Bronchial epithelial cell (primary cell): ENCODE measurements around the gene FXYD1. TPM values are rescaled to one million over a fixed set of nuclear protein-coding genes. Genes with fewer than 3 reads are reported as not detected.
"Not testable (repeated sequence)": the region's sequence is repeated elsewhere in the genome, so short reads cannot be mapped to it uniquely, and the experiment has no call there.

Experiments
- DNase-seq: peaks from one replicate; pipeline ENCODE4 v3.0.0-alpha.2; 2010; ENCODE audit warnings: low read depth
- FAIRE-seq: peaks from 2 replicates; lab custom pipeline; 2011; peaks lifted over from hg19 to GRCh38; lab: Jason Lieb, UNC
- H3K27me3 ChIP-seq: 2 replicates; pipeline ENCODE4 v1.5.1; 2011; ENCODE audit warnings: low read length; ENCODE audit not compliant: control insufficient read depth, insufficient read depth
- H3K36me3 ChIP-seq: 2 replicates; pipeline ENCODE4 v1.5.1; 2011; ENCODE audit warnings: low read length; ENCODE audit not compliant: control insufficient read depth, insufficient read depth
- H3K4me3 ChIP-seq: 2 replicates; pipeline ENCODE4 v1.5.1; 2011; ENCODE audit warnings: mild to moderate bottlenecking, low read depth, low read length, control low read depth
- total RNA-seq: library from RNA; depleted of rRNA; stranded (reverse); fragments of >200 nt; gene quantifications from 2 replicates; pipeline ENCODE4 v1.2.1, GENCODE V29; 2014
- TF ChIP-seq, protein P1 (sequence below): IDR thresholded peaks from 2 replicates; pipeline ENCODE4 v1.5.1; 2011; ENCODE audit warnings: mild to moderate bottlenecking, moderate library complexity, low read length, control low read depth, inconsistent platforms; ENCODE audit not compliant: insufficient read depth, severe bottlenecking

Gene FXYD1
- total RNA-seq, 1 donor from 2014 or later: not detected

DNA sequence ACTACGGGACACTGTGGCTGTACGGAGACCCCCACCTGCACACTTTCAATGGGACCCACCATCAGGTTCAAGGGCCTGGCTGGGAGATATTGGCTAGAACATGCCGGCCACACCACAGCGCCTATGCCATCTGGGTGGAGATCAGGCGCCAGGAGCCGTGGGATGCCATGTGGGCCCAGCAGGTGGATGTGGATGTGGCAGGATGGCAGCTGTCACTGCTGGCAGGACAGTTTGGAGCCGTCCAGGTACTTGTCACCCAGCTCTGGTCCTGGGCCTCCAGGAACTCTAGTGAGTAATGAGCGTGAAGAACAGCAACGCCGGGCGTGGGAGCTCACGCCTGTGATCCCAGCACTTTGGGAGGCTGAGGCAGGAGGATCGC lies 38.7 kb upstream of the FXYD1 start:
- H3K4me3 ChIP-seq: no peak overlapping the region
- no peak for FAIRE-seq

DNA sequence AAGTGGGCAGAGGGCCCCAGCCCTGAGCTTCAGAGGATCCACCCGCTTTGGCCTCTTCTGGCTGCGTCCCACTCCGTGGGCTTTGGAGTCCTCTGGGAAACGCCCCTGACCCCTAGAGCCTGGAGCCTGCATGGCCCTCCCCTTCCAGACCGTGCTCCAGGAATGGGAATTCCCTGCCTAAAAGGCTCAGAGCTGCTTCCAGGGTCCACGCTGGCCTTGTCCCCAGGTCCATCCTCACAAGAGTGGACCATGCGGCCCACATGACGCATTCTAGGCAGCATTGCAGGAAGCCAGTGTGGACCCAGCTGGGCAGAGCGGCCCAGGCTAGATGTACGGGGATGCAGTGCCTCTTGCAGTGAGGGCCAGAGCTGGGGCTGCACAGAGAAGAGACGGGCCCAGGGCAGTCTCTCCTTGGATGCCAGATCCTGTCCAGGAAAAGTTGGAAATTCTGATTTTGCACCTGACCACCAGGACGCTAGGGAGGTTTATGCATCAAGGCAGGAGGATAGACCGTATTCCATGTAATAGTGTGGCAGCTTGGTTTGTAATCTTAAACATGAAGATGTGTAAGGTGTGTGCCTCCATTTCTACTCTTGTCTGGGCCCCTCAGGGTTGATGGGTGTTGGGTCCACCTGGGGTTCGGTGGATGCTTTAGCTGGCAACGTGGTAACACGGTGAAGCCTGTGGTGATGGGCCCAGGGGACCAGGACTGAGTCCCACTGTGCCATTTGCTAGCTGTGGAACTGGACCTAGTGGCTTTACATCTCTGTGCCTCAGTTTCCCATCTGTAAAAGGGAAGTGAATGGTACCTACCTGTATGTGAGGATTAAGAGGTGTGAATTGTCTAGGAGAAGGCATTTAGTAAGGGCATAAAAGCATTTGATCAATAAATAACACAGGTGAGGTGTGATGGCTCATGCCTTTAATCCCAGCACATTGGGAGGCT lies 37.8 kb upstream of the FXYD1 start:
- H3K36me3 ChIP-seq: no peaks in the 10 kb centered on the region
- TF ChIP-seq, protein P1, sequence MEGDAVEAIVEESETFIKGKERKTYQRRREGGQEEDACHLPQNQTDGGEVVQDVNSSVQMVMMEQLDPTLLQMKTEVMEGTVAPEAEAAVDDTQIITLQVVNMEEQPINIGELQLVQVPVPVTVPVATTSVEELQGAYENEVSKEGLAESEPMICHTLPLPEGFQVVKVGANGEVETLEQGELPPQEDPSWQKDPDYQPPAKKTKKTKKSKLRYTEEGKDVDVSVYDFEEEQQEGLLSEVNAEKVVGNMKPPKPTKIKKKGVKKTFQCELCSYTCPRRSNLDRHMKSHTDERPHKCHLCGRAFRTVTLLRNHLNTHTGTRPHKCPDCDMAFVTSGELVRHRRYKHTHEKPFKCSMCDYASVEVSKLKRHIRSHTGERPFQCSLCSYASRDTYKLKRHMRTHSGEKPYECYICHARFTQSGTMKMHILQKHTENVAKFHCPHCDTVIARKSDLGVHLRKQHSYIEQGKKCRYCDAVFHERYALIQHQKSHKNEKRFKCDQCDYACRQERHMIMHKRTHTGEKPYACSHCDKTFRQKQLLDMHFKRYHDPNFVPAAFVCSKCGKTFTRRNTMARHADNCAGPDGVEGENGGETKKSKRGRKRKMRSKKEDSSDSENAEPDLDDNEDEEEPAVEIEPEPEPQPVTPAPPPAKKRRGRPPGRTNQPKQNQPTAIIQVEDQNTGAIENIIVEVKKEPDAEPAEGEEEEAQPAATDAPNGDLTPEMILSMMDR: no peak
- no peaks in the 10 kb centered on the region for H3K27me3 ChIP-seq
- FAIRE-seq (peak; percentile 23), DNase-seq (no peak)
- H3K4me3 ChIP-seq: no peak overlapping the region

More for the DNA sequence above, 38.7 kb upstream of the FXYD1 start:
- Histone ChIP-seq H3K36me3 (no peaks in the 10 kb centered on the region), H3K27me3 (no peaks in the 10 kb centered on the region)
- TF ChIP-seq, protein P1: no peak
- DNase-seq: no peak

DNA sequence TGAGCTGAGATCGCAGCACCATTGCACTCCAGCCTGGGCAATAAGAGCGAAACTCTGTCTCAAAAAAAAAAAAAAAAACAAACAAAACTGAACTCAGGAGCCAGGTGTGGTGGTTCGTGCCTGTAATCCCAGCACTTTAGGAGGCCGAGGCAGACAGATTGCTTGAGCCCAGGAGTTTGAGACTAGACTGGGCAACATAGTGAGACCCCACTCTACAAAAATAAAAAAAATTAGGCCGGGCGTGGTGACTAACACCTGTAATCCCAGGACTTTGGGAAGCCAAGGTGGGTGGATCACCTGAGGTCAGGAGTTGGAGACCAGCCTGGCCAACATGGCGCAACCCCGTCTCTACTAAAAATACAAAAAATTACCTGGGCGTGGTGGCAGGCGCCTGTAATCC lies 36.7 kb upstream of the FXYD1 start:
- H3K36me3 ChIP-seq, H3K4me3 ChIP-seq, FAIRE-seq, H3K27me3 ChIP-seq, DNase-seq: not testable (repeated sequence)

DNA sequence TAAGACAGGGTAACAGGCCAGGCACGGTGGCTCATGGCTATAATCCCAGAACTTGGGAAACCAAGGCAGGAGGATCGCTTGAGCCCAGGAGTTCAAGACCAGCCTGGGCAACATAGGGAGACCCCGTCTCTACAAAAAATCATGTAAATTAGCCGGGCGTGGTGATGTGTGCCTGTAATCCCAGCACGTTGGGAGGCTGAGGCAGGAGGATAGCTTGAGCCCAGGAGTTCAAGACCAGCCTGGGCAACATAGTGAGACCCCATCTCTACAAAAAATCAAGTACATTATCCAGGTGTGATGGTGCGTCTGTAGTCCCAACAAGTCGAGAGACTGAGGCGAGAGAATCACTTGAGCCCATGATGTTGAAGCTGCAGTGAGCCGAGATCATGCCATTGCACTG lies 35.0 kb upstream of the FXYD1 start:
- H3K36me3 ChIP-seq: not testable (repeated sequence)

DNA sequence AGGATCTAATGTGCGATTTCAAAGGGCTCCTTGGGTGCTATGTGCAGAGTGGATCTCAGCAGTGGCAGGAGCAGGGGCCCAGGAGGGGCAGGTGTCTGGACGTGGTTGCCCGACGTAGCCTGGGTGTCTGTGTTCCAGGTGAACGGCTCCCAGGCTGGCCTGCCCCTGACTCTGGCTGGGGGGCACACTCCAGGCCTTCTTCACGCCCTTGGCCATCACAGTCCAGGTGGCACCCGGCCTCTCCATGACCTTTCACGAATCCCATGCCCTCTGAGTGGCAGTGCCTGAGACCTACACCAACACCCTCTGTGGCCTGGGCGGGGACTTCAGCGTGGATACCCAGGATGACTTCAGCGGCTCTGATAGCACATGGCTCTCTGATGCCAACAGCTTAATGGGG lies 34.3 kb upstream of the FXYD1 start:
- H3K36me3 ChIP-seq: no peaks in the 10 kb centered on the region
- TF ChIP-seq, protein P1: no peak
- H3K27me3 ChIP-seq: no peaks in the 10 kb centered on the region
- FAIRE-seq (no peak), DNase-seq (no peak)
- no peak overlapping the region for H3K4me3 ChIP-seq

More for the DNA sequence above, 35.0 kb upstream of the FXYD1 start:
- not testable (repeated sequence) for H3K4me3 ChIP-seq, FAIRE-seq, DNase-seq, H3K27me3 ChIP-seq

DNA sequence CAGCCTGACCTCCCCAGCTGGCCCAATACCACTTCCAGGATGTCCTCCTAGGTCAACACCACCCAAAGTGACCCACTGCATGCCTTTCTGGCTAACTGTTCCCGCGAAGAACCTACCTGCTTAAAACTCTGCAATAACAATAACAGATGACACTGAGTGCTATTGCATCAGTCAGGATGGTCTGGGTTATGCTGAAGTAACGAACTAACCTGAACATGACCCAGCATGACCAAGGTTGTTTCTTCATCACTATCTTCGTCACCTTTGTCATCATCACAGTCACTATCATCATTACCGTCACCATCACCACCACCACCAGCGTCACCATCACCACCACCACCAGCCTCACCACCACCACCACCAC lies 33.6 kb upstream of the FXYD1 start:
- H3K27me3 ChIP-seq: no peaks in the 10 kb centered on the region
- H3K4me3 ChIP-seq: no peak overlapping the region
- TF ChIP-seq, protein P1: no peak
- DNase-seq: no peak
- H3K36me3 ChIP-seq: no peaks in the 10 kb centered on the region
- FAIRE-seq: no peak
